HL-60 (cell line): ENCODE data around the gene TUBB4A.

ENCODE experiments used
- DNase-seq, 2 experiments: peaks; one replicate each; pipeline ENCODE4 v3.0.0-alpha.2; 2010 to 2020; ENCODE audit warnings: low read depth in 1 of 2, low spot score in 1 of 2
- H3K27ac ChIP-seq: fragments of 250-450 bp; sonication (Bioruptor Pico); replicated peaks from 2 replicates; pipeline ENCODE4 v1.5.1; 2020; ENCODE audit warnings: mild to moderate bottlenecking, moderate library complexity
- H3K27me3 ChIP-seq: fragments of 250-450 bp; sonication (Bioruptor Pico); 2 replicates; pipeline ENCODE4 v1.5.1; 2021; ENCODE audit warnings: mild to moderate bottlenecking, moderate library complexity; ENCODE audit not compliant: insufficient read depth, poor library complexity, severe bottlenecking
- H3K4me3 ChIP-seq: replicated peaks from 2 replicates; pipeline ENCODE4 v1.5.1; 2011; ENCODE audit warnings: mild to moderate bottlenecking, control low read depth, low read length; ENCODE audit not compliant: insufficient read depth
- CTCF ChIP-seq: IDR thresholded peaks from one replicate; pipeline ENCODE4 v1.5.1; 2011; ENCODE audit warnings: low read length, control low read depth, inconsistent platforms; ENCODE audit not compliant: insufficient read depth
- GABPA ChIP-seq: IDR thresholded peaks from 2 replicates; pipeline ENCODE4 v1.6.1; 2012; ENCODE audit warnings: low read depth
- POLR2AphosphoS5 ChIP-seq: IDR thresholded peaks from 2 replicates; pipeline ENCODE4 v1.6.1; 2012; ENCODE audit warnings: low read depth
- REST ChIP-seq: IDR thresholded peaks from 2 replicates; pipeline ENCODE4 v1.6.1; 2012; ENCODE audit warnings: low read depth; ENCODE audit not compliant: insufficient replicate concordance
- SPI1 ChIP-seq: IDR thresholded peaks from 2 replicates; pipeline ENCODE4 v1.6.1; 2012; ENCODE audit warnings: low read depth, mild to moderate bottlenecking, borderline replicate concordance

The TUBB4A gene

GRCh38 chr19:6540918-6541689 is 39.0 kb upstream of the TUBB4A start:
- H3K27me3 ChIP-seq, result no peaks in the 10 kb centered on the region
- H3K27ac ChIP-seq, result no peak overlapping the region
- no peak for DNase-seq
- TF ChIP-seq GABPA, result no peak
- no peak for TF ChIP-seq SPI1
- TF ChIP-seq REST, result no peak
- no peak for TF ChIP-seq POLR2AphosphoS5
- no peak for TF ChIP-seq CTCF
- no peak overlapping the region for H3K4me3 ChIP-seq

GRCh38 chr19:6539514-6539913 is 37.4 kb upstream of the TUBB4A start:
- Histone ChIP-seq H3K4me3 (no peak overlapping the region), H3K27ac (no peak overlapping the region), H3K27me3 (no peaks in the 10 kb centered on the region)
- TF ChIP-seq REST (no peak), GABPA (no peak), CTCF (no peak), SPI1 (no peak), POLR2AphosphoS5 (no peak)
- DNase-seq, result no peak

GRCh38 chr19:6535558-6536137 is 33.5 kb upstream of the TUBB4A start:
- Histone ChIP-seq H3K27me3 (no peaks in the 10 kb centered on the region), H3K4me3 (no peak overlapping the region), H3K27ac (no peak overlapping the region)
- TF ChIP-seq REST (no peak), CTCF (no peak), SPI1 (no peak), GABPA (no peak), POLR2AphosphoS5 (no peak)
- no peak for DNase-seq
